Measurements from ENCODE around the gene PRKX.
"Not testable (repeated sequence)": the region's sequence is repeated elsewhere in the genome, so short reads cannot be mapped to it uniquely, and the experiment has no call there.

Gene PRKX

GRCh38 chrX:3713225-3713936 is at the start of gene PRKX:
PRKX (minus strand) TSS chrX:3713649; CDS start chrX:3713253, 396 bp downstream.
- peak; percentile 74 for DNase-seq (ENCODE audit: low spot score)

- no peak for DNase-seq (ENCODE audit: low spot score)
Observed at GRCh38 chrX:3763111-3763510, 49.7 kb upstream of the PRKX start.

- DNase-seq (ENCODE audit: low spot score): no peak
Observed at GRCh38 chrX:3757510-3758025, 44.1 kb upstream of the PRKX start.

- DNase-seq (ENCODE audit: low spot score): no peak
Observed at GRCh38 chrX:3748052-3748559, 34.7 kb upstream of the PRKX start.

GRCh38 chrX:3743801-3744439 is 30.5 kb upstream of the PRKX start:
- no peak for DNase-seq (ENCODE audit: low spot score)

GRCh38 chrX:3740946-3741345 is 27.5 kb upstream of the PRKX start:
- DNase-seq (ENCODE audit: low spot score): not testable (repeated sequence)

GRCh38 chrX:3738509-3738908 is 25.1 kb upstream of the PRKX start:
- no peak for DNase-seq (ENCODE audit: low spot score)

GRCh38 chrX:3736536-3736935 is 23.1 kb upstream of the PRKX start:
- DNase-seq (ENCODE audit: low spot score): not testable (repeated sequence)

- not testable (repeated sequence) for DNase-seq (ENCODE audit: low spot score)
Observed at GRCh38 chrX:3735891-3736290, 22.4 kb upstream of the PRKX start.

- not testable (repeated sequence) for DNase-seq (ENCODE audit: low spot score)
Observed at GRCh38 chrX:3734456-3734855, 21.0 kb upstream of the PRKX start.

GRCh38 chrX:3733043-3733430 is 19.6 kb upstream of the PRKX start:
- no peak for DNase-seq (ENCODE audit: low spot score)

GRCh38 chrX:3732326-3733042 is 19.0 kb upstream of the PRKX start:
- DNase-seq (ENCODE audit: low spot score): not testable (repeated sequence)

GRCh38 chrX:3728454-3728853 is 15.0 kb upstream of the PRKX start:
- DNase-seq (ENCODE audit: low spot score): no peak

GRCh38 chrX:3723460-3723859 is 10.0 kb upstream of the PRKX start:
- DNase-seq (ENCODE audit: low spot score): not testable (repeated sequence)

- DNase-seq (ENCODE audit: low spot score): no peak
Observed at GRCh38 chrX:3717742-3718420, 4.4 kb upstream of the PRKX start.

GRCh38 chrX:3715921-3716320 is 2.5 kb upstream of the PRKX start:
- DNase-seq (ENCODE audit: low spot score): no peak

- DNase-seq (ENCODE audit: low spot score): not testable (repeated sequence)
Observed at GRCh38 chrX:3714706-3715479, 1.4 kb upstream of the PRKX start.

GRCh38 chrX:3713937-3714434 is 537 bp upstream of the PRKX start:
- DNase-seq (ENCODE audit: low spot score): no peak

- no peak for DNase-seq (ENCODE audit: low spot score)
Observed at GRCh38 chrX:3712870-3713224, 602 bp downstream of the PRKX start.

- peak; percentile 20 for DNase-seq (ENCODE audit: low spot score)
Observed at GRCh38 chrX:3712051-3712869, 1.2 kb downstream of the PRKX start.

Measured in AG20443 (cell line).